Astrocyte (in vitro differentiated cells and primary cell): ENCODE data around the gene GJD3. TPM values are rescaled to one million over a fixed set of nuclear protein-coding genes. Genes with fewer than 3 reads are reported as not detected.
A peak's percentile ranks its signal among the peaks of the same experiment; 100 is the strongest.

Source experiments
- DNase-seq: peaks from one replicate; pipeline ENCODE4 v3.0.0-alpha.2; 2010; ENCODE audit warnings: low read depth
- FAIRE-seq: peaks from 2 replicates; lab custom pipeline; 2011; peaks lifted over from hg19 to GRCh38; lab: Jason Lieb, UNC
- H2AFZ ChIP-seq: 2 replicates; pipeline ENCODE4 v1.6.0; 2012; ENCODE audit warnings: low read depth, low read length, inconsistent platforms
- H3K27ac ChIP-seq: 2 replicates; pipeline ENCODE4 v1.5.1; 2011; ENCODE audit warnings: low read depth, low read length, inconsistent platforms
- H3K27me3 ChIP-seq: 2 replicates; pipeline ENCODE4 v1.6.0; 2011; ENCODE audit warnings: low read length, inconsistent platforms; ENCODE audit not compliant: insufficient read depth
- H3K36me3 ChIP-seq: 2 replicates; pipeline ENCODE4 v1.5.1; 2011; ENCODE audit warnings: low read length, inconsistent platforms; ENCODE audit not compliant: insufficient read depth
- H3K4me1 ChIP-seq: 2 replicates; pipeline ENCODE4 v1.5.1; 2011; ENCODE audit warnings: low read length, inconsistent platforms; ENCODE audit not compliant: insufficient read depth
- H3K4me2 ChIP-seq: 2 replicates; pipeline ENCODE4 v1.6.0; 2012; ENCODE audit warnings: low read length, inconsistent platforms
- H3K4me3 ChIP-seq: 2 replicates; pipeline ENCODE4 v1.5.1; 2011; ENCODE audit warnings: low read depth, mild to moderate bottlenecking, low read length, inconsistent platforms; ENCODE audit not compliant: insufficient read depth
- H3K79me2 ChIP-seq: 2 replicates; pipeline ENCODE4 v1.6.0; 2012; ENCODE audit warnings: mild to moderate bottlenecking, low read length, inconsistent platforms; ENCODE audit not compliant: insufficient read depth
- H3K9ac ChIP-seq: 2 replicates; pipeline ENCODE4 v1.6.0; 2012; ENCODE audit warnings: mild to moderate bottlenecking, low read length, inconsistent platforms
- H3K9me3 ChIP-seq: 2 replicates; pipeline ENCODE4 v1.5.1; 2012; ENCODE audit warnings: low read depth, mild to moderate bottlenecking, low read length, inconsistent platforms; ENCODE audit not compliant: insufficient read depth
- H4K20me1 ChIP-seq: 2 replicates; pipeline ENCODE4 v1.6.0; 2012; ENCODE audit warnings: low read length, inconsistent platforms; ENCODE audit not compliant: insufficient read depth
- H3K27ac Mint-ChIP-seq: one replicate; pipeline ENCODE4 v1.8.0; 2021; ENCODE audit warnings: mild to moderate bottlenecking, mixed read lengths; ENCODE audit not compliant: unreplicated experiment
- H3K27me3 Mint-ChIP-seq: one replicate; pipeline ENCODE4 v1.8.0; 2021; ENCODE audit warnings: low read depth, mixed read lengths; ENCODE audit not compliant: unreplicated experiment
- H3K36me3 Mint-ChIP-seq: one replicate; pipeline ENCODE4 v1.8.0; 2021; ENCODE audit warnings: low read depth, mixed read lengths; ENCODE audit not compliant: unreplicated experiment
- H3K4me1 Mint-ChIP-seq: one replicate; pipeline ENCODE4 v1.8.0; 2021; ENCODE audit warnings: low read depth, mixed read lengths; ENCODE audit not compliant: unreplicated experiment
- H3K4me3 Mint-ChIP-seq: one replicate; pipeline ENCODE4 v1.8.0; 2021; ENCODE audit warnings: mild to moderate bottlenecking, moderate library complexity, mixed read lengths; ENCODE audit not compliant: unreplicated experiment
- H3K9me3 Mint-ChIP-seq: one replicate; pipeline ENCODE4 v1.8.0; 2021; ENCODE audit warnings: mild to moderate bottlenecking, mixed read lengths; ENCODE audit not compliant: unreplicated experiment
- CTCF ChIP-seq: IDR thresholded peaks from 2 replicates; pipeline ENCODE4 v1.5.1; 2011; ENCODE audit warnings: low read depth, mild to moderate bottlenecking, inconsistent platforms, low read length, moderate library complexity; ENCODE audit not compliant: insufficient read depth
- EZH2 ChIP-seq: IDR thresholded peaks from 2 replicates; pipeline ENCODE4 v1.6.1; 2012; ENCODE audit warnings: mild to moderate bottlenecking, low read length, inconsistent platforms; ENCODE audit not compliant: insufficient read depth
- total RNA-seq: library from RNA; stranded (reverse); gene quantifications from 2 replicates; pipeline ENCODE4 v1.2.1, GENCODE V29; 2021

The GJD3 gene
- total RNA-seq, 1 donor from 2014 or later: 0.43 TPM

- Histone ChIP-seq H3K4me3 (no peak overlapping the region), H3K36me3 (no peaks in the 10 kb centered on the region), H3K9ac (no peak overlapping the region), H3K79me2 (peaks cover 21% of the 10 kb centered on the region), H3K27ac (no peak overlapping the region), H3K4me1 (peaks cover 76% of the 10 kb centered on the region), H3K4me2 (peak overlapping the region; percentile 12), H2AFZ (no peak overlapping the region), H3K27me3 (no peaks in the 10 kb centered on the region), H3K9me3 (no peaks in the 10 kb centered on the region), H4K20me1 (peaks cover 13% of the 10 kb centered on the region)
- Mint-ChIP-seq H3K9me3 (no peaks in the 10 kb centered on the region), H3K4me3 (no peak overlapping the region), H3K4me1 (peaks cover 51% of the 10 kb centered on the region), H3K36me3 (peaks cover 2% of the 10 kb centered on the region), H3K27me3 (no peaks in the 10 kb centered on the region), H3K27ac (peak overlapping the region; percentile 50)
- no peak for FAIRE-seq
- DNase-seq: no peak
- TF ChIP-seq CTCF: no peak
- no peak for TF ChIP-seq EZH2
Observed at GRCh38 chr17:40315206-40315605, 49.3 kb downstream of the GJD3 start.

GRCh38 chr17:40314584-40314956 is 50.0 kb downstream of the GJD3 start:
- Histone ChIP-seq H3K4me3 (no peak overlapping the region), H3K27ac (no peak overlapping the region), H3K4me1 (peaks cover 72% of the 10 kb centered on the region)

More at GRCh38 chr17:40314584-40314956, 50.0 kb downstream of the GJD3 start:
- Histone ChIP-seq H2AFZ (no peak overlapping the region), H3K9ac (no peak overlapping the region), H3K36me3 (no peaks in the 10 kb centered on the region), H3K79me2 (peaks cover 14% of the 10 kb centered on the region), H3K27me3 (no peaks in the 10 kb centered on the region), H3K4me2 (peak overlapping the region; percentile 72), H3K9me3 (no peaks in the 10 kb centered on the region), H4K20me1 (peaks cover 7% of the 10 kb centered on the region)
- no peaks in the 10 kb centered on the region for H3K27me3 Mint-ChIP-seq
- peak overlapping the region; percentile 94 for H3K27ac Mint-ChIP-seq
- FAIRE-seq (peak; percentile 34), DNase-seq (peak; percentile 80)
- H3K4me1 Mint-ChIP-seq: peaks cover 49% of the 10 kb centered on the region
- H3K4me3 Mint-ChIP-seq: peak overlapping the region; percentile 68
- H3K36me3 Mint-ChIP-seq: peaks cover 2% of the 10 kb centered on the region
- no peaks in the 10 kb centered on the region for H3K9me3 Mint-ChIP-seq
- no peak for TF ChIP-seq EZH2
- no peak for TF ChIP-seq CTCF
